DND-41 (cell line): Measurements from ENCODE around the gene C2CD2L.

Experiments used
- ATAC-seq: fragments of 200-7000 bp; cut with Tn5 transposase; 3 replicates; pipeline ENCODE4 v1.9.1; 2021; ENCODE audit warnings: low read depth; ENCODE audit not compliant: insufficient read depth
- DNase-seq: peaks from one replicate; pipeline ENCODE4 v3.0.0-alpha.2; 2020
- H2AFZ ChIP-seq: 2 replicates; pipeline ENCODE4 v1.6.0; 2012; ENCODE audit warnings: low read depth, low read length
- H3K27ac ChIP-seq: 2 replicates; pipeline ENCODE4 v1.5.1; 2012; ENCODE audit warnings: low read length, inconsistent platforms
- H3K27me3 ChIP-seq: fragments of 200-600 bp; sonication (generic); 2 replicates; pipeline ENCODE4 v1.6.0; 2012; ENCODE audit warnings: low read length, mild to moderate bottlenecking, inconsistent platforms; ENCODE audit not compliant: insufficient read depth, poor library complexity
- H3K36me3 ChIP-seq: 2 replicates; pipeline ENCODE4 v1.5.1; 2012; ENCODE audit warnings: low read length, inconsistent platforms; ENCODE audit not compliant: insufficient read depth
- H3K4me1 ChIP-seq: 2 replicates; pipeline ENCODE4 v1.5.1; 2012; ENCODE audit warnings: mild to moderate bottlenecking, low read length; ENCODE audit not compliant: insufficient read depth
- H3K4me2 ChIP-seq: 2 replicates; pipeline ENCODE4 v1.6.0; 2012; ENCODE audit warnings: mild to moderate bottlenecking, moderate library complexity, low read length, inconsistent platforms; ENCODE audit not compliant: insufficient read depth
- H3K4me3 ChIP-seq, 2 experiments: fragments of 200-600 bp in 1 of 2; shearing (Covaris generic) in 1 of 2; 2 replicates each; pipeline ENCODE4 v1.5.1; 2012 to 2016; ENCODE audit warnings: inconsistent platforms in 2 of 2, low read length in 2 of 2, mild to moderate bottlenecking in 2 of 2, low read depth in 1 of 2, moderate library complexity in 1 of 2
- H3K79me2 ChIP-seq: 2 replicates; pipeline ENCODE4 v1.6.0; 2012; ENCODE audit warnings: low read length, inconsistent platforms; ENCODE audit not compliant: insufficient read depth
- H3K9ac ChIP-seq: 2 replicates; pipeline ENCODE4 v1.6.0; 2012; ENCODE audit warnings: low read depth, mild to moderate bottlenecking, inconsistent platforms, low read length, moderate library complexity
- H3K9me3 ChIP-seq: 2 replicates; pipeline ENCODE4 v1.5.1; 2012; ENCODE audit warnings: low read length, moderate library complexity, mild to moderate bottlenecking, inconsistent platforms; ENCODE audit not compliant: insufficient read depth, severe bottlenecking
- H4K20me1 ChIP-seq: 2 replicates; pipeline ENCODE4 v1.6.0; 2012; ENCODE audit warnings: low read length; ENCODE audit not compliant: insufficient read depth
- CTCF ChIP-seq: IDR thresholded peaks from 2 replicates; pipeline ENCODE4 v1.5.1; 2012; ENCODE audit warnings: borderline replicate concordance, low read length, moderate library complexity, mild to moderate bottlenecking; ENCODE audit not compliant: poor library complexity, severe bottlenecking; ENCODE audit errors: extremely low read depth
- EZH2 ChIP-seq: IDR thresholded peaks from 3 replicates; pipeline ENCODE4 v1.6.1; 2012; ENCODE audit warnings: borderline replicate concordance, low read depth, mild to moderate bottlenecking, moderate library complexity, low read length, inconsistent platforms; ENCODE audit not compliant: severe bottlenecking

The C2CD2L gene

GRCh38 chr11:119120639-119121007, 13.5 kb downstream of the C2CD2L start:
- Histone ChIP-seq H2AFZ (peak overlapping the region; percentile 84), H3K4me1 (peaks cover 26% of the 10 kb centered on the region), H4K20me1 (peaks cover 7% of the 10 kb centered on the region; the same call in 1 of the 2 replicates), H3K9ac (peak overlapping the region; percentile 62), H3K27me3 (no peaks in the 10 kb centered on the region), H3K9me3 (no peaks in the 10 kb centered on the region), H3K36me3 (peaks cover 28% of the 10 kb centered on the region), H3K4me2 (peak overlapping the region; percentile 85), H3K79me2 (peaks cover 31% of the 10 kb centered on the region), H3K4me3 (peak overlapping the region; percentile 25 to 58; a peak in 3 of 4 replicates), H3K27ac (peak overlapping the region; percentile 80)
- ATAC-seq, result no peak
- no peak for DNase-seq
- TF ChIP-seq CTCF (no peak), EZH2 (no peak)

- H3K27me3 ChIP-seq, result no peaks in the 10 kb centered on the region
- peak within 1 kb of the TSS; percentile 68 for H3K9ac ChIP-seq
- no peaks in the 10 kb centered on the region for H3K9me3 ChIP-seq
- peak within 1 kb of the TSS; percentile 40 to 86 for H3K4me3 ChIP-seq
- peaks cover 7% of the 10 kb centered on the region; the same call in 1 of the 2 replicates for H4K20me1 ChIP-seq
- peaks cover 26% of the 10 kb centered on the region for H3K4me1 ChIP-seq
- peaks cover 22% of the 10 kb centered on the region for H3K36me3 ChIP-seq
- DNase-seq (peak; percentile 100), ATAC-seq (peak; percentile 94)
- H3K79me2 ChIP-seq, result peaks cover 31% of the 10 kb centered on the region
- peak within 1 kb of the TSS; percentile 80 for H3K27ac ChIP-seq
- TF ChIP-seq EZH2 (no peak), CTCF (no peak)
- H2AFZ ChIP-seq, result peak within 1 kb of the TSS; percentile 84
- H3K4me2 ChIP-seq, result peak within 1 kb of the TSS; percentile 85
Measured at GRCh38 chr11:119121008-119121810, 14.1 kb downstream of the C2CD2L start, which contains the start of gene HINFP. TSS of gene HINFP (plus strand) at chr11:119121580. CDS start at chr11:119126945, 5,365 bp downstream.

GRCh38 chr11:119121811-119122124, 14.6 kb downstream of the C2CD2L start:
- Histone ChIP-seq H3K9ac (peak overlapping the region; percentile 68), H4K20me1 (peaks cover 7% of the 10 kb centered on the region; the same call in 1 of the 2 replicates), H3K4me1 (peaks cover 26% of the 10 kb centered on the region), H3K9me3 (no peaks in the 10 kb centered on the region), H2AFZ (peak overlapping the region; percentile 80), H3K4me2 (peak overlapping the region; percentile 78), H3K36me3 (peaks cover 19% of the 10 kb centered on the region), H3K27ac (peak overlapping the region; percentile 73), H3K27me3 (no peaks in the 10 kb centered on the region), H3K4me3 (peak overlapping the region; percentile 40 to 86), H3K79me2 (peaks cover 31% of the 10 kb centered on the region)
- DNase-seq (no peak), ATAC-seq (no peak)
- no peak for TF ChIP-seq CTCF
- TF ChIP-seq EZH2, result no peak
